Mesodermal cell (in vitro differentiated cells): ENCODE measurements around the gene FOXJ3.
"Not testable (repeated sequence)": the region's sequence is repeated elsewhere in the genome, so short reads cannot be mapped to it uniquely, and the experiment has no call there.

Experiments
- H3K27ac ChIP-seq: 2 replicates; pipeline ENCODE4 v1.7.0; 2013; ENCODE audit warnings: mild to moderate bottlenecking, low read depth, low read length, moderate library complexity; ENCODE audit not compliant: severe bottlenecking
- H3K36me3 ChIP-seq: 2 replicates; pipeline ENCODE4 v1.7.1; 2013; ENCODE audit warnings: mild to moderate bottlenecking, low read length, moderate library complexity; ENCODE audit not compliant: control insufficient read depth, insufficient read depth
- H3K4me1 ChIP-seq: one replicate; pipeline ENCODE4 v1.7.1; 2013; ENCODE audit warnings: mild to moderate bottlenecking, low read length; ENCODE audit not compliant: insufficient read depth, control insufficient read depth, poor library complexity, severe bottlenecking
- H3K4me3 ChIP-seq: 2 replicates; pipeline ENCODE4 v1.7.0; 2013; ENCODE audit warnings: low read length, control low read depth, mild to moderate bottlenecking; ENCODE audit not compliant: insufficient read depth, poor library complexity, severe bottlenecking; ENCODE audit errors: extremely low read depth
- H3K9me3 ChIP-seq: 2 replicates; pipeline ENCODE4 v1.7.1; 2013; ENCODE audit warnings: mild to moderate bottlenecking, low read length, moderate library complexity; ENCODE audit not compliant: control insufficient read depth
- WGBS, 2 experiments: methylation state at CpG; one replicate each; pipeline ENCODE4 v1.1.5; 2013; ENCODE audit warnings: missing lambda C conversion rate in 2 of 2; ENCODE audit not compliant: insufficient coverage in 2 of 2; 5-methylcytosine and 5-hydroxymethylcytosine counted together

FOXJ3 gene

DNA sequence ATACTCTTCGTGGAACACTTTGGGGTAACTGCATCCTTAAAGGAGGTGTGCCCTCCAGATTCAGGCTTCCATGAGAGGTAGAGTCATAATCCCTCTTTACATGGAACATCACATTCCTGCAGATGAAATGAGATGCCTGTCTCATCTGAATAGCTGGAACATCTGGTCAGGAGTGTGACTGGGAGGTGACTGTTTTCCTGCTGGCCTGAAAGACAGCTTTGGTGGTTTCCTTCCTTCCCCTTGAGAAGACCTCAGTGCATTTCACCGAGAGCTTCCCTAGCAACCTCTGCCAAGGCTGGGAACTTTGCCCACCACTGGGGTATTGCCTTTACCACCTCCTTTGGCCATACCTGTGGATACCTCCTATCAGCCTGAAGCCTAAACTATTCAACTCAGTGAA, 123.8 kb downstream of the FOXJ3 start:
- H3K4me3 ChIP-seq: no peak overlapping the region
- 80 to 100% methylated on average over 1 of the region's 2 CpGs for WGBS, 2 experiments
- H3K36me3 ChIP-seq: peaks cover 24% of the 10 kb centered on the region
- H3K27ac ChIP-seq: no peak overlapping the region
- H3K4me1 ChIP-seq: peaks cover 6% of the 10 kb centered on the region
- H3K9me3 ChIP-seq: no peaks in the 10 kb centered on the region

GRCh38 chr1:42210421-42211133, 124.5 kb downstream of the FOXJ3 start:
- WGBS, 2 experiments: 95 to 96% methylated on average over 3 to 6 of the region's 6 CpGs
- H3K4me1 ChIP-seq: peaks cover 6% of the 10 kb centered on the region

GRCh38 chr1:42209526-42210251, 125.3 kb downstream of the FOXJ3 start:
- Histone ChIP-seq H3K36me3 (peaks cover 19% of the 10 kb centered on the region), H3K27ac (no peak overlapping the region), H3K9me3 (no peaks in the 10 kb centered on the region), H3K4me3 (no peak overlapping the region), H3K4me1 (peaks cover 6% of the 10 kb centered on the region)
- WGBS, 2 experiments: 84 to 88% methylated on average over 3 to 5 of the region's 6 CpGs

More at GRCh38 chr1:42210421-42211133, 124.5 kb downstream of the FOXJ3 start:
- Histone ChIP-seq H3K27ac (no peak overlapping the region), H3K4me3 (no peak overlapping the region), H3K36me3 (peaks cover 21% of the 10 kb centered on the region), H3K9me3 (no peaks in the 10 kb centered on the region)

DNA sequence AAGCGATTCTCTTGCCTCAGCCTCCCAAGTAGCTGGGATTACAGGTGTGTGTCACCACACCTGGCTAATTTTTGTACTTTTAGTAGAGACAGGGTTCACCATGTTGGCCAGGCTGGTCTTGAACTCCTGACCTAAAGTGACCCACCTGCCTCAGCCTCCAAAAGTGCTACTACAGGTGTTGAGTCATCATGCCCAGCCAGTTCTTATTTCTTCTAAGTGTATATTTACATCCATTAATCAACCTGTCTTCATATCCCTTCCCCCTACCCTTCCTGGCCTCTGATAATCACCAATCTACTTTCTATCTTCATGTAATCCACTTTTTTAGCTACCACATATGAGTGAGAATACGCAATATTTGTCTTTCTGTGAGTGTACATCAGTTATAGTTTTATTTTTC, 128.1 kb downstream of the FOXJ3 start:
- H3K27ac ChIP-seq, H3K9me3 ChIP-seq, H3K4me1 ChIP-seq, H3K4me3 ChIP-seq: not testable (repeated sequence)
- peaks cover 25% of the 10 kb centered on the region for H3K36me3 ChIP-seq
- WGBS, 2 experiments: 100% methylated on average over 1 of the region's 2 CpGs; no CpG with 5 or more reads in 1 of the 2 experiments

DNA sequence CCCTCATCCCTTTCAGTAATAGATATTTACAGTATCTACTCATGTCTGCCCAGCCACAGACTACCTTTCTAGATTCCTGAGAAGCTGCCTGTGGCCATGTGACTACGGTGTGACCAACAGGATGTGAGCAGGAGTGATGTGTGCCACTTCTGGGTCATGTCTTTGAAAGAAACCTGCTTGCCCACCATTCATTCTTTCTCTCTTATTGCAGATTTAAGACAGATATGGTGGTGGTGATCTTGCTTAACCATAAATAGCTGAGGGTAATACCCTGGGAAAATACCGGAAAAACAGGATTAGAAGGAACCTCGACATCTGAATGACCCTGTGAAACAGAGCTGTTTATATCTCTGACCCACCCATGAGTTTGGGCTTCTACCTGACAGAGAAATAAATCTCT, 128.9 kb downstream of the FOXJ3 start:
- Histone ChIP-seq H3K27ac (no peak overlapping the region), H3K36me3 (peaks cover 19% of the 10 kb centered on the region), H3K9me3 (no peaks in the 10 kb centered on the region)

DNA sequence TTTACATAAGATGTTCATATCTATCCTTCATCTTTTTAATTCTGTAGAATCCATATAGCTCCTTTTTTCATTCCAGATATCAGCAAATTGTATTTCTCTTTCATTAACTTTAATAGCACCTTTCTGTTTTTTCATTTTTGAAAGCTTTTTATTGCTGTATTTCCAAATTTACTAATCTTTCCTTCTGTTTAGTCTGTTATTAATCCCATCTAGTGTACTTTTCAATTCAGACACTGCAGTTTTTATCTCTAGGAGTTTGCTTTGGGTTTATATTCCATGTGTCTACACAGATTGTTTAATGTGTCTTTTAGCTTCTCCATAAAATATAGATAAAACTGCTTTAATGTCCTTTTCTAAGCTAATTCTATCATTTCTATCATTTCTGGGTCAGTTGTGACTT, 133.0 kb downstream of the FOXJ3 start:
- Histone ChIP-seq H3K36me3 (peaks cover 35% of the 10 kb centered on the region), H3K4me1 (no peaks in the 10 kb centered on the region), H3K27ac (no peak overlapping the region), H3K4me3 (no peak overlapping the region), H3K9me3 (no peaks in the 10 kb centered on the region)

More for the DNA sequence above, 128.9 kb downstream of the FOXJ3 start:
- 95 to 100% methylated on average over 1 to 3 of the region's 3 CpGs for WGBS, 2 experiments
- Histone ChIP-seq H3K4me1 (peaks cover 6% of the 10 kb centered on the region), H3K4me3 (no peak overlapping the region)

DNA sequence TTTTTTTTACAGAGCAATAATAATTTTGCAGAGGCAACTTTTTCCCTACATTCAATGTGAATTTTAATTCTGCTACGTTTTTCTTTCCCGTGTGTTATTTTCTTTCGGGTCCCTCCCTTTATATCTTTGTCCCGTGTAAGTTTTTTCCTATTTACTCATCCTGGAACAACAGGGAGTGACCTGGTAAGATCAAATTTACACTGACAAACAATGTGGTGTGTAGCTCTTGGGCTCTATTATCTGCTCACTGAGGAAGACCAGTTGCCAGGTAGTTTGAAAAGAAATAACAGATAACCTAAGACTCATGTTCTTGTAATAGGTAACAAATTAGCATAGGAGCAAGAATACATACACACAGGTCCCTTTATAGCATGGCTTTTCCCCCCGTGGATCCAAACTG, 136.8 kb downstream of the FOXJ3 start:
- 100% methylated on average over 4 of the region's 5 CpGs for WGBS, 2 experiments
- Histone ChIP-seq H3K27ac (no peak overlapping the region), H3K4me3 (no peak overlapping the region), H3K9me3 (no peaks in the 10 kb centered on the region), H3K36me3 (peaks cover 53% of the 10 kb centered on the region), H3K4me1 (no peaks in the 10 kb centered on the region)

- Histone ChIP-seq H3K36me3 (peaks cover 59% of the 10 kb centered on the region), H3K27ac (no peak overlapping the region)
These were observed 139.2 kb downstream of the FOXJ3 start for GRCh38 chr1:42195841-42196240.

DNA sequence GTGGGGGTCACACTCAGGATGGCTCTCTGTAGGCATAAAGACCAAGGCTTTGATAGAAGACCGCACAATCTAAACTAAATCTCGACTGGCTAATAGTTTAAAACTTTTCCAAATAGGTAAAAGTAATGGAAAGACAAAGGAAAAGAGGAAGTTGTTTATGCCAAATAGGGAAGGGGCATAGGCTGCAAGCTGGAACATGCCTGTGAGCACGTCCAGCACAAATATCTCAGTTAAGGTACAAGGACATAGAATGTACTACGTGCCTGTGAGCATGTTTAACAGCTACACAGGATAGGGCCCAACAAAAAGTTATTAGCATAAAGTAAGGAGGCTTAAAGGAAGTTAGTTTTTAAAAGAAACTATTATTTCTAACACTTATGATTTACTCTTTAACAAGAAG, 142.9 kb downstream of the FOXJ3 start:
- Histone ChIP-seq H3K36me3 (peaks cover 54% of the 10 kb centered on the region), H3K9me3 (no peaks in the 10 kb centered on the region), H3K27ac (no peak overlapping the region), H3K4me1 (no peaks in the 10 kb centered on the region), H3K4me3 (no peak overlapping the region)
- WGBS, 2 experiments: 84 to 96% methylated on average over 2 to 3 of the region's 4 CpGs

More at GRCh38 chr1:42195841-42196240, 139.2 kb downstream of the FOXJ3 start:
- Histone ChIP-seq H3K4me3 (no peak overlapping the region), H3K4me1 (no peaks in the 10 kb centered on the region), H3K9me3 (no peaks in the 10 kb centered on the region)
- 100% methylated on average over 1 of the region's 3 CpGs for WGBS, 2 experiments

DNA sequence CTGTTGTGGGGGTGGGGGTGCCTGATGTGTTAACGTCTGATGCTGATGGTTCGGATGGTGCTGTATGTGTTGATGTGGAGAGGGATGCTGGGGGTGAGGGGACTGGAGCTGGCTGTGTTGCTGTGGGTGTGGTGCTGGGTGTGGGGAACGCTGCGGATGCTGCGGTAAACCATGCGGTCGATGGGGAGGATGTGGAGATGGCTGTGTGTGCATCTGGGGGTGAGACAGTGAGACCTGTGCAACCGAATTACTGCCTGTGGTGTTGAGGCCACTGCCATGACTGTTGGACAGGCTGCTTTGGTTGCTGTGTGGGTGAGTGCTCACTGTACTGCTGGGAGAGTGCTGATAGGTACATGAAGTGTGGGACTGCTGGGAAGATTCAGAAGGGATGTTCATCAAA, 143.7 kb downstream of the FOXJ3 start:
- Histone ChIP-seq H3K4me1 (peaks cover 4% of the 10 kb centered on the region), H3K4me3 (no peak overlapping the region), H3K27ac (no peak overlapping the region), H3K9me3 (no peaks in the 10 kb centered on the region), H3K36me3 (peaks cover 50% of the 10 kb centered on the region)
- 92 to 98% methylated on average over 7 to 8 of the region's 8 CpGs for WGBS, 2 experiments
